GM12892 (cell line): ENCODE results near the gene MID2.

ENCODE experiments used
- DNase-seq: peaks from one replicate; pipeline ENCODE4 v3.0.0; 2011; ENCODE audit not compliant: insufficient read length
- FAIRE-seq: peaks from 2 replicates; lab custom pipeline; 2011; peaks lifted over from hg19 to GRCh38; lab: Jason Lieb, UNC
- POLR2A ChIP-seq: IDR thresholded peaks from 2 replicates; pipeline ENCODE4 v1.6.1; 2011; ENCODE audit warnings: low read depth, low read length, control low read depth
- POLR2AphosphoS5 ChIP-seq: IDR thresholded peaks from 2 replicates; pipeline ENCODE4 v1.6.1; 2011; ENCODE audit warnings: low read depth, low read length, control low read depth
- TAF1 ChIP-seq: IDR thresholded peaks from 2 replicates; pipeline ENCODE4 v1.6.1; 2011; ENCODE audit warnings: low read depth, mild to moderate bottlenecking, control low read depth, low read length, borderline replicate concordance

The MID2 gene

DNA sequence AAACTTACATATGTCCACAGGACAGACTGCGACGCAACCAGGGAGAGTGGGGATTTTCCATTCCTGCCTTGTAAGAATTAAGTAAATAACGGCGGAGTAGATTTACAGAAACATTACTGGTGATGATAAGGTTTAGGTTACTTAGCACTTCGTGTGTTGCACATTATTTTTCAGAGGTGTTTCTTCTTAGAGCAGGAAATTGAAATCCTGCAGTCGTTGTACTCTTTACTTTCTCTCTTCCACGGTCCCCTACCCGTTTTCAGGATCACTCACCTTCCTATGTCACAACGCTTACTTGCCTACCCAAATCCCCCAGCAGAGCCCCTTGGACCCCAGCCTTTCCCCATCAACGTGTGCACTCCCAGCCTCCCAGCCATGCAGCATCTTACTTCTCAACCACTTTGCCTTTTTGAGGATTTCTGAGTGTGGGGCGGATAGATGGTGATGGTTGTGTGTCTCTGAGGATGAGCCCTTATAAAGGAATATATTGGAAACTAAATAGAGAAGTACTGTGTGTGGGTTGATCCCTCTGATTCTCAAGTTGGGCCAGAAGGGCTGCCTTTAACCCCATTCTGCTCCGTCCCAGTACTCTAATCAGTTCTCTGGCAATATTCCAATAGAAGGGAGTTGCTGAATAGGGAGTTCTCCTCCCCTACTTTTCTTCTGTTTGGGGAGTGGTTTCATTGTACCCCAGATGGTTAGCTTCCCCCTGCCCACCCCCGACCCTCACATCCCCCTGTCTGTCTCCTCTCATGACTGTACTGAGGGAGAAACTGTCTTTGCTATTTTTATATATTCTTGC, 1.6 kb downstream of the MID2 start:
- TF ChIP-seq POLR2A: no peak
- TF ChIP-seq POLR2AphosphoS5: no peak
- TF ChIP-seq TAF1: no peak
- DNase-seq (no peak), FAIRE-seq (no peak)

DNA sequence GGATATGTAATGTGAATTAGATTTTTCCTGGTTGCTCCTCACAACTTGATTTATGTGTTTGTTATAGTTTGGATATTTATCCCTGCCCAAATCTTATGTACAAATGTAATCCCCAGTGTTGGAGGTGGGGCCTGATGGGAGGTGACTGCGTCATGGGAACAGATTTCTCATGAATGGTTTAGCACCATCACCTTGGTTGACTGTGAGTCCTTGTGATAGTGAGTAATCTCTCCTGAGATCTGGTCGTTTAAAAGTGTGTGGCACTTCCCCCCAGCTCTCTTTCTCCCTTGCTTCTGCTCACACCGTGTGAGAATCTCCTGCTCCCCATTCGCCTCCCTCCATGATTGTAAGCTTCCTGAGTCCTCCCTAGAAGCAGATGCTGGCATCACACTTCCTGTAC, 2.2 kb downstream of the MID2 start:
- DNase-seq (no peak), FAIRE-seq (no peak)
- TF ChIP-seq POLR2AphosphoS5: no peak
- TF ChIP-seq POLR2A: no peak
- no peak for TF ChIP-seq TAF1

DNA sequence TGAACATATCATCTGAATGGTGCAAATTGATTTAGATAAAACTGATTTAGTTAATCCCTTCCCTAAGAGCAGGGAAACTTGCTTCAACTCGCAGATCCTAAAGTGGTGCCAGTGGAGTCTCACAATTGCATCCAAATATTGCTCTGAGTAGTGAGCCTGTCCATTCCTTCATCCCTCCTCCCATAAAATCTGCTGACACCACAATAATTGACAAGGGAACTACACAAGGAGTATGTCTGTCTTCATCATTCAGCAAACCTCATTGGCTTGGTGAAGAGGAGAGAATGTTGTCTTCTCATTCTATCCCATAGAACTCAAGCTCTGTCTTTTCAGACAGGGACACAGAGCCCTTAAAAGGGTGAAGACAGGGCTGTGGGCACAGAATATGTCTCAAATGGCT, 4.2 kb downstream of the MID2 start:
- FAIRE-seq (no peak), DNase-seq (no peak)
- TF ChIP-seq POLR2A: no peak
- no peak for TF ChIP-seq TAF1
- TF ChIP-seq POLR2AphosphoS5: no peak

DNA sequence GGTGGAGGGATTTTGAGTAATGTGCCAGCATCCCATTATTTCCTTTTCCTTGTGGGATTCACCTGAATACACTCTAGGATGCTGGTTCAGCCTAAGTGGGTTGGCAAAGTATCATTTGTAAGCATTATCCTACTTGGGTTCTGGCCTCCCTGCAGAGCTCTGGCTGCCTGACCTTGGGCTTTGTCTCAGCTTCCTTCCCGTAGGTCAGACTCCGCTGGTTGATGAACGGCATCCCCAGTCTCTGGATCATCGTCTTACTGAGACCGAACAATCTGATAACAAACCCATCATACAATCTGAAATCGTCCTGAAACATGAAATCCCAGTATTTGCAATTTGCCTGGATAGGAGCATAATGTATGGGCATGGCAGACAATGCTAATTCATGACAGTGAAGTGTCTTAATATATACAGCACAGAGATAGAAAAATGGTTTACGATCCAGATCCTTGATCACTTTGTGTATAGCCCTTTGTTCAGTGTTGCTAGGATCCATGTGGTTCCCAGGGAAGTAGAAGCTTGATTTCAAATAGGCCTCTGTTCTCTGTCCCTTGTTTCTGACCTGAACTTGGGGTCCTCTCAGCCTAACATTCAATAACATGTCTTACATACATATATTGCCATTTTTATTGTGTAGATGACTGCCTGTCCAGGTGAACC, 5.5 kb downstream of the MID2 start:
- FAIRE-seq (no peak), DNase-seq (no peak)
- TF ChIP-seq POLR2A (no peak), TAF1 (no peak), POLR2AphosphoS5 (no peak)

DNA sequence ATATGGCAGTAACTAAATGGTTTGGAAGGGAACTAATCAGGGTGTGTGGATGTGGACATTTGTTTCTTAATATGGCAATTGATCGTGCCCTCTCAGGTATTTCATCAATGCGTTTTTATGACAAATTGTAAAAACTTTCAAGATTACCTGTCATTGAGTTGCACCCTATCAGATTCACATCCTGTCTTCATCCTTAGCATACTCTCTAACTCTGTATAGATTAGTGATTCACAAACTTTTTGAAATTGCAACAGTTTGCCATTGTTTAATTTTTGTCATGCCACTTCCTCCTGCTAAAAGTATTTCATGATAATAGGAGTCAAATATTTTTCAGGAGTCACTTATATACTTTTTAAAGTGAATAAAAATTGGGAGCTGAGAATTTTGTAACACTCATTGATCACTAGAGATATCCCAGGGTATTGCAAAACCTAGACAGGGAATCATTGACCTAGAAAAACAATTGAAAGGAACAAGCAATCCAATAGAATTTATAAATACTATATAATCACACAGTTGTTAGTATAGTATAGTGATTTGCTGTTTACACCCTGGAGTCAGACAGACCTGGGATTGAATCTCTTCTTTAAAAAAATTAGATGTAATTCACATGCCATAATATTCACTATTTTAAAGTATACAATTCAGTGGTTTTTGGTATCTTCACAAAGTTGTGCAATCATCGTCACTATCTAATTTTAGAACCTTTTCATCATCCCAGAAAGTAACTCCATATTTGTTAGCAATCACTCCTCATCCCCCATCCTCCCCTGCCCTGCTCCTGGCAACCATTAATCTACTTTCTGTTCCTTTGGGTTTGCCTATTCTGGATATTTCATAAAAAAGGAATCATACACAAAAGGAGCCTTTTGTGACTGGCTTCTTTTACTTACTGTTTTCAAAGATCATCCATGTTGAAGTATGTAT, 8.9 kb downstream of the MID2 start:
- no peak for DNase-seq
- no peak for FAIRE-seq
- TF ChIP-seq POLR2AphosphoS5 (no peak), TAF1 (no peak), POLR2A (no peak)

DNA sequence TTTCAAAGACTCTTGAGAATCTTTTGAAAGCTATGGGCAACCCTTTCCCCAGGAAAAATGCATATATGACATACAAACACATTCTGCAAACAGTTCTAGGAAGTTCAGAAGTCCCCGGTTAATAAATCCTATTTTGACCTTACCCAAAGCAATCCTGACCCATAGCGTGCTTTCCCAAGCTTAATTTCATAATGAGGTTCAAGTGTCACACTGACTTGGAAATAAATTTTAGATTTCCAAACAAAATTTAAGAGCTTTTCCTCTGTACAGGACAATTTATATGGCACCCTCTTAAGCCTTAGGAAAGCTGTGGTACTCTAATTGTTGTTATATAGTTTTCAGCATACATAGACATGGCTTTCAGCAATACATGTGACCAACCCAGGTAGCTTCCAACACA, 11.3 kb downstream of the MID2 start:
- TF ChIP-seq POLR2A (no peak), POLR2AphosphoS5 (no peak), TAF1 (no peak)
- FAIRE-seq (no peak), DNase-seq (no peak)

DNA sequence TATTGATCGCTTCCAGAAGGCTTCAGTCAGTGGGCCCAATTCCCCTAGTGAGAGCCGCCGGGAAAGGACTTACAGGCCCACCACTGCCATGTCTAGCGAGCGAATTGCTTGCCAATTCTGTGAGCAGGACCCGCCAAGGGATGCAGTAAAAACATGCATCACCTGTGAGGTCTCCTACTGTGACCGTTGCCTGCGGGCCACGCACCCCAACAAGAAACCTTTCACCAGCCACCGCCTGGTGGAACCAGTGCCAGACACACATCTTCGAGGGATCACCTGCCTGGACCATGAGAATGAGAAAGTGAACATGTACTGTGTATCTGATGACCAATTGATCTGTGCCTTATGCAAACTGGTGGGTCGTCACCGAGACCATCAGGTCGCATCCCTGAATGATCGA, 15.3 kb downstream of the MID2 start:
- DNase-seq: no peak
- FAIRE-seq: no peak
- TF ChIP-seq TAF1 (no peak), POLR2AphosphoS5 (no peak), POLR2A (no peak)

DNA sequence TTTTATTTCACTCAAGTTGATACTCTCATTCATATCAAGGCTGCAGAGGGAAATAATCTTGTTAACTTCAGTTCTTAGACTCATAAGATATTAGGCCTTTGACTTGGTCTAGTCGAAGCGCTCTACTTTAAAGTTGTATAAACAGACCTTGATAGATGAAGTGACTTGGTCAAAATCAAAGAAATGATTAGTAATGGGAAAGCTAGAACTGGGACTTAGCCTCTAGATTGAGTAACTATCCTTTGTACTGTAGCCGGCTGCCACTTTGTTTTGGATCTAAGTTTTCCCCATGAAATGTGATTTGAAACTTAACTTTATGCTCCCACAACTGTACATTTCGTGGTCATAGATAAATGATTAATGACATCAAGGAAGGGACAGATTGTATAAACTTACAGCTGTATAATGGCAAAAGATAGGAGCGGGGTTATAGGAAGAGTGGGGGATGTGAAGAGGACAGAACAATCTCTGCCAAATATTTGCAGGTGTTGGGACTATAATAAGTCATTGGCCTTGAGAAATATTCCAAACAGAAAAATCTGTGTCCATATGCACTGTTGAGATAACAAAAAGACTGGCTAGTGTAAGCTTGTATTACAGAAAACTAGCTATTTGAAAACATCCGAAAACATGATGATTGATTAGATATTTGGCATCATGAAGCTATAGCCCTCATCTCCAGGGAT, 17.2 kb downstream of the MID2 start:
- TF ChIP-seq POLR2AphosphoS5: no peak
- TF ChIP-seq POLR2A: no peak
- no peak for TF ChIP-seq TAF1
- no peak for DNase-seq
- no peak for FAIRE-seq

DNA sequence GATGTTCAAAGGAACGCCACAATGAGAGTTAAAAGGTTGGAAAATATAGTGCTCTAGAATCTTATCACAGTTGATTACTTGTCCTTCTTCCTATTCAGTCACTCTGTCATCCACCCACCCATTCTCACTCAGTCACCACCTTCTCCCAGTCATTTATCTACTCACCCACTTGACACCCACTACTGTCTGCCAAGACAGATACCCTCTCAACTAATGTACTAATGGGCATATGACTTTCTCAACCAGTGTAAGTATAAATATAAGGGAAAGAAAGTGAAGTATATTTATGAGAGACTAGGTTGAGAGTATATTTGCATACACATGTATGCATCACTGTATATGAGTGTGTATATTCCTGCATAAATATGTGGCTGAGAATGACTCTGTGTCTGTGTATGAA, 20.0 kb downstream of the MID2 start:
- TF ChIP-seq TAF1: no peak
- TF ChIP-seq POLR2A: no peak
- TF ChIP-seq POLR2AphosphoS5: no peak
- FAIRE-seq (no peak), DNase-seq (no peak)

DNA sequence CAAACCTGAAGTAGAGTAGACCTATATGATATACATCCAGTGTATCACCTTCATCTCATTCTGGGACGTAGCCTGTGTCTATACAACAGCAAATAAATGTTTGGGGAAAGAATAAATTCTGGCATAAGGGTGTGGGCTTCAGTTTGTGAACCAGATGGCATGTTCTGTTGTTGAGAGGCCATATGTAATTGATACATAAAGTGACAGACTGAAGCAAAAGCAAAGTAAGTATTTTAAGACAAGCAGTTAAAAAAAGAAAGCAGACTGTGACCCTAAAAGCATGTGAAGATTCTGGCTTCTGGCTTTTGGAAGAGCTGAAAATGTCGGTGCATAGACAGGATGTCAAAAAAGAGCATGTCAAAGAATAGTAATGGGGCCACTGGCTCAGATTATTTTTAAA, 22.9 kb downstream of the MID2 start:
- no peak for TF ChIP-seq TAF1
- TF ChIP-seq POLR2A: no peak
- TF ChIP-seq POLR2AphosphoS5: no peak
- no peak for DNase-seq
- no peak for FAIRE-seq
